NB4 (cell line): ENCODE results near the gene TBCB.

Experiments used
- MAX ChIP-seq: IDR thresholded peaks from 2 replicates; pipeline ENCODE4 v1.6.1; 2011; ENCODE audit warnings: low read depth, low read length
- TF ChIP-seq, protein P1 (sequence below): IDR thresholded peaks from one replicate; pipeline ENCODE4 v1.5.1; 2012; ENCODE audit warnings: low read depth, low read length

GRCh38 chr19:36089847-36090246, 25.4 kb upstream of the TBCB start:
- TF ChIP-seq MAX, result no peak
- TF ChIP-seq, protein P1, sequence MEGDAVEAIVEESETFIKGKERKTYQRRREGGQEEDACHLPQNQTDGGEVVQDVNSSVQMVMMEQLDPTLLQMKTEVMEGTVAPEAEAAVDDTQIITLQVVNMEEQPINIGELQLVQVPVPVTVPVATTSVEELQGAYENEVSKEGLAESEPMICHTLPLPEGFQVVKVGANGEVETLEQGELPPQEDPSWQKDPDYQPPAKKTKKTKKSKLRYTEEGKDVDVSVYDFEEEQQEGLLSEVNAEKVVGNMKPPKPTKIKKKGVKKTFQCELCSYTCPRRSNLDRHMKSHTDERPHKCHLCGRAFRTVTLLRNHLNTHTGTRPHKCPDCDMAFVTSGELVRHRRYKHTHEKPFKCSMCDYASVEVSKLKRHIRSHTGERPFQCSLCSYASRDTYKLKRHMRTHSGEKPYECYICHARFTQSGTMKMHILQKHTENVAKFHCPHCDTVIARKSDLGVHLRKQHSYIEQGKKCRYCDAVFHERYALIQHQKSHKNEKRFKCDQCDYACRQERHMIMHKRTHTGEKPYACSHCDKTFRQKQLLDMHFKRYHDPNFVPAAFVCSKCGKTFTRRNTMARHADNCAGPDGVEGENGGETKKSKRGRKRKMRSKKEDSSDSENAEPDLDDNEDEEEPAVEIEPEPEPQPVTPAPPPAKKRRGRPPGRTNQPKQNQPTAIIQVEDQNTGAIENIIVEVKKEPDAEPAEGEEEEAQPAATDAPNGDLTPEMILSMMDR, result no peak
